HCT116 (cell line): ENCODE measurements around the gene TGM6.

ENCODE experiments used
- CTCF ChIP-seq, 3 experiments: fragments of 200-600 bp in 1 of 3; sonication (generic) in 1 of 3; IDR thresholded peaks in 2 of 3; conservative IDR thresholded peaks in 1 of 3; 2 replicates each; pipeline ENCODE4 v1.5.1; 2012 to 2017; ENCODE audit warnings: low read depth in 2 of 3, low read length in 2 of 3, antibody characterized with exemption in 1 of 3, borderline replicate concordance in 1 of 3, control low read depth in 1 of 3, mild to moderate bottlenecking in 1 of 3, mixed read lengths in 1 of 3, mixed run types in 1 of 3, moderate library complexity in 1 of 3; ENCODE audit not compliant: insufficient read depth in 1 of 3
- EZH2 ChIP-seq: fragments of 200-600 bp; sonication (generic); IDR thresholded peaks from 2 replicates; pipeline ENCODE4 v1.6.1; 2017; ENCODE audit warnings: antibody characterized with exemption, mixed run types
- FOSL1 ChIP-seq: IDR thresholded peaks from 2 replicates; pipeline ENCODE4 v1.6.1; 2012; ENCODE audit warnings: low read depth
- JUND ChIP-seq: IDR thresholded peaks from 2 replicates; pipeline ENCODE4 v1.6.1; 2012
- POLR2A ChIP-seq: IDR thresholded peaks from 2 replicates; pipeline ENCODE4 v1.7.0; 2011; ENCODE audit warnings: borderline replicate concordance; ENCODE audit not compliant: insufficient read depth, insufficient read length; ENCODE audit errors: extremely low read depth
- POLR2AphosphoS5 ChIP-seq: IDR thresholded peaks from 2 replicates; pipeline ENCODE4 v1.6.1; 2011; ENCODE audit warnings: mild to moderate bottlenecking, low read depth, low read length, moderate library complexity
- SRF ChIP-seq: IDR thresholded peaks from 2 replicates; pipeline ENCODE4 v1.6.1; 2012; ENCODE audit warnings: low read depth
- TCF7L2 ChIP-seq: IDR thresholded peaks from 2 replicates; pipeline ENCODE4 v1.7.0; 2011; ENCODE audit warnings: borderline replicate concordance, inconsistent platforms; ENCODE audit not compliant: insufficient read depth, insufficient read length; ENCODE audit errors: extremely low read depth

DNA sequence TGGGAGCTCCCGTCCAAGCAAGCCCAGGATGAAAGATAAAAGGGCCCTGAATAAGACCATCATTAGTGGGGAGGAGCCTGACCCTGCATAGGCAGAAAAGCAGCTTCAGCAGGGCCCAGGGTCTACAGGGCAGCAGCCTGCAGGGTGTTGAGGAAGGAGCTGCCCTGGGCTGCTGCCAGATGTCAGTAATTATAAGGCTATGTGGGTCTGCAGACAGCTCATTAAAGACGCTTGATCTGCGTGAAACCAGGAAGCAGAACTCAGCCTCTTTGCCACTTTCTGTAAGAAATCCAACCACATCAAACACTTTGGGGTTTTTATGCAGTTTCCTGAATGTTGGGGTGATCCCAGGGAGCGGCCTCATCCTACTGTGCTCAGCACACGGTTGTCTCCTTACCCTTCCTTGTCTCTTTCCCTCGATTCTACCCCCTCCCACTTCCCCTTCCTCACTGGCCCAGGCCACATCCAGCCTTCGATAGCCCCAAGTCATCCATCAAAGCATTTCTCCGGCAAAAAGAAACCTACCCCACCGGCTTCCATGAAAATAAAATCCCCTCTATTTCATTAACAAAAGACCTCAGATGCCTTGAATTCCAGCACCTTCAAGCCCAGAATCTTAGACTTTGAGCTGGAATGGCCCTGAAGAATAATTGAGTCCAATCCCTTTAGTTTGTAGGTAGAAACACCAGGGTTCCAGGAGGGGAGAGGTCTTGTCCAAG lies 1.0 kb upstream of the TGM6 start:
- no peak for TF ChIP-seq CTCF (IDR thresholded peaks at IDR 0.05 in 2 of 3, conservative IDR thresholded peaks at IDR 0.05 in 1 of 3; ENCODE audit: borderline replicate concordance in 1 of 3, insufficient read depth in 1 of 3, low read depth in 2 of 3, low read length in 2 of 3)
- TF ChIP-seq POLR2A = no peak
- no peak for TF ChIP-seq POLR2AphosphoS5
- no peak for TF ChIP-seq FOSL1
- no peak for TF ChIP-seq JUND
- TF ChIP-seq EZH2 = no peak
- no peak for TF ChIP-seq SRF
- TF ChIP-seq TCF7L2 = no peak
